GM12878 (cell line): Measurements from ENCODE around the gene GRAMD1C.

Experiments used
- ASH2L ChIP-seq: fragments of 300-600, 200-600 bp; sonication (generic); IDR thresholded peaks from 2 replicates; pipeline ENCODE4 v1.6.1; 2017; ENCODE audit warnings: low read depth, mild to moderate bottlenecking, borderline replicate concordance
- GATAD2B ChIP-seq: fragments of 450-650 bp; conservative IDR thresholded peaks from 2 replicates; pipeline ENCODE4 v1.6.1; 2017; ENCODE audit warnings: low read depth, mild to moderate bottlenecking, moderate library complexity
- HCFC1 ChIP-seq: fragments of 150-350 bp; IDR thresholded peaks from 2 replicates; pipeline ENCODE4 v1.6.1; 2014; ENCODE audit warnings: low read length
- POLR2A ChIP-seq: IDR thresholded peaks from 2 replicates; pipeline ENCODE4 v1.6.1; 2011; ENCODE audit warnings: low read depth, mild to moderate bottlenecking, low read length
- POLR2AphosphoS2 ChIP-seq: IDR thresholded peaks from 2 replicates; pipeline ENCODE4 v1.6.1; 2011; ENCODE audit warnings: low read depth, mild to moderate bottlenecking, low read length, improper control_type of control experiment, moderate library complexity
- RAD21 ChIP-seq: IDR thresholded peaks from 2 replicates; pipeline ENCODE4 v1.6.1; 2011; ENCODE audit warnings: mild to moderate bottlenecking, low read depth, low read length, moderate library complexity; ENCODE audit not compliant: insufficient read depth
- SMARCA5 ChIP-seq: fragments of 450-650 bp; IDR thresholded peaks from 2 replicates; pipeline ENCODE4 v1.6.1; 2017; ENCODE audit warnings: mild to moderate bottlenecking
- SUPT20H ChIP-seq: IDR thresholded peaks from 2 replicates; pipeline ENCODE4 v1.6.1; 2011; ENCODE audit warnings: low read depth, mild to moderate bottlenecking, low read length, moderate library complexity, borderline replicate concordance; ENCODE audit not compliant: control insufficient read depth

DNA sequence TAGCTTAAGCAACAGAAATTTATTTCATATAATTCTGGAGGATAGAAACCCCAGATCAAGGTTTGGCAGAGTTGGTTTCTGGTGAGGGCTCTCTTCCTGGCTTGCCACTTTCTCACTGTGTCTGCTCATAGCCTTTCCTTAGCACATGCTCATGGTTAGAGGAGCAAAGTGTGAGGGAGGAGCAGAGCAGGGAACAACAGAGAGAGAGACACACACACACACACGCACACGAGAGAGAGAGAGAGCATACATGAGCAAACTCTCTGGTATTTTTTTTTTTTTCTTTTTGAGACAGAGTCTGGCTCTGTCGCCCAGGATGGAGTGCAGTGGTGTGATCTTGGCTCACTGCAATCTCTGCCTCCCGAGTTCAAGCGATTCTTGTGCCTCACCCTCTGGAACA, 72.4 kb downstream of the GRAMD1C start:
- TF ChIP-seq POLR2A (no peak), POLR2AphosphoS2 (no peak), ASH2L (no peak), SMARCA5 (no peak), HCFC1 (no peak), SUPT20H (no peak), GATAD2B (no peak), RAD21 (no peak)
